AG04450 (cell line): ENCODE data around the gene MYLK3. TPM values are rescaled to one million over a fixed set of nuclear protein-coding genes. Genes with fewer than 3 reads are reported as not detected.

Source experiments
- CTCF ChIA-PET: fragments of 300-600, 350-600 bp; formaldehyde crosslinking; extraction: SDS; loops from one replicate; lab custom pipeline; 2022; ENCODE audit warnings: antibody characterized with exemption, inconsistent platforms; lab: Charles Lee
- POLR2A ChIA-PET: fragments of 350-600 bp; formaldehyde crosslinking; extraction: SDS; loops from one replicate; lab custom pipeline; 2021; ENCODE audit warnings: antibody characterized with exemption, inconsistent platforms; lab: Yijun Ruan, JAX
- DNase-seq: peaks from one replicate; pipeline ENCODE4 v3.0.0-alpha.2; 2011; ENCODE audit warnings: low read depth, low spot score
- H3K27ac ChIP-seq: one replicate; pipeline ENCODE4 v1.5.1; 2012; ENCODE audit warnings: low read depth, low read length, control low read depth
- H3K27me3 ChIP-seq: one replicate; pipeline ENCODE4 v1.6.0; 2012; ENCODE audit warnings: low read length; ENCODE audit not compliant: control insufficient read depth, insufficient read depth
- H3K4me3 ChIP-seq: 2 replicates; pipeline ENCODE4 v1.5.1; 2011; ENCODE audit warnings: mild to moderate bottlenecking, low read depth, low read length, control low read depth
- H3K9me3 ChIP-seq: 2 replicates; pipeline ENCODE4 v1.5.1; 2012; ENCODE audit warnings: low read length; ENCODE audit not compliant: control insufficient read depth, insufficient read depth
- CTCF ChIP-seq: IDR thresholded peaks from 2 replicates; pipeline ENCODE4 v1.5.1; 2011; ENCODE audit warnings: low read depth, low read length, control low read depth, inconsistent platforms
- polyA plus RNA-seq: library from polyadenylated mRNA; depleted of rRNA; stranded (reverse); fragments of >200 nt; gene quantifications from 2 replicates; pipeline ENCODE4 v1.2.3, GENCODE V29; 2011

Gene MYLK3
- polyA plus RNA-seq, 1 experiment: 0.11 TPM

GRCh38 chr16:46763147-46763546 is 15.0 kb upstream of the MYLK3 start:
- ChIA-PET POLR2A (no interaction called here), CTCF (no interaction called here)
- Histone ChIP-seq H3K27ac (no peak overlapping the region), H3K27me3 (peaks cover 13% of the 10 kb centered on the region), H3K4me3 (no peak overlapping the region), H3K9me3 (no peaks in the 10 kb centered on the region)
- DNase-seq: no peak
- no peak for TF ChIP-seq CTCF

GRCh38 chr16:46762583-46762982 is 14.4 kb upstream of the MYLK3 start:
- no peak for DNase-seq
- ChIA-PET POLR2A (no interaction called here), CTCF (no interaction called here)
- TF ChIP-seq CTCF: no peak
- no peak overlapping the region for H3K4me3 ChIP-seq
- H3K27ac ChIP-seq: no peak overlapping the region
- H3K9me3 ChIP-seq: no peaks in the 10 kb centered on the region
- H3K27me3 ChIP-seq: peaks cover 17% of the 10 kb centered on the region

- TF ChIP-seq CTCF: no peak
- H3K4me3 ChIP-seq: no peak overlapping the region
- peaks cover 12% of the 10 kb centered on the region for H3K27me3 ChIP-seq
- ChIA-PET POLR2A (no interaction called here), CTCF (no interaction called here)
- H3K9me3 ChIP-seq: no peaks in the 10 kb centered on the region
- no peak for DNase-seq
- H3K27ac ChIP-seq: no peak overlapping the region
Measured at GRCh38 chr16:46759309-46759708, 11.2 kb upstream of the MYLK3 start.

DNA sequence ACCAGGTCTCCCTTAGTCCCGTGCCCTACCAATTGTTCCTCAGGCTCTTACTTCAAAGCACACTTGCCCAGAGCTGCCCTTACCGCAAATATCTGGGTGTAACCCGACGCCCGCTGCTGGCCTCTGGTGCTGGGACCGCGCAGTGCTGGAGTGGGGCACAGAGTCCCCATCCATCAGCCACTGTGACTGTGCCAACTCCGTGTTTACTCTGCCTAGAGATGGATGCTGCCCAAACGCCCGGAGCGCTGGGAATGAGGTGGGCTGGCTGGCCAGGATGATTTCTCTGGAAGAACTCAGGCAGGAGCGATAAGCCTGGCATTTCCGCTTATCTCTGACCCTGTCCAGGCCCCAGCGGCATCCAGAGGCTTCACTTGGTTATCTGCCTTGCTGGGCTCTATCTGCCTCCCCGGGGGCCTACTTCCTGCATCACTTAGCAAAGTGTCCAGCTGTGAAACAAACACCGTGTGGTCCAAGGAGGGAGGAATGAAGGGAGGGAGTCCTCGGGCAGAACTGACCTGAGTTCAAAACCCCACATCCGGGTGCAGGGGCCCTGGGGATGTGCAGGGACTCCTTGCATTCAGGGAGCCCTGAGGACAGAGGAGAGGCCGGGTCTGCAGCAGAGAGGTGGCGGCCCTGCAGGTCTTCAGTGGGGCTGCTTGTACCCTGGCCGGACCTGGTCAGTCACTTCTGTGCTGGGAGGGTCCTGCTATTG is 9.4 kb upstream of the MYLK3 start:
- Histone ChIP-seq H3K27me3 (peaks cover 12% of the 10 kb centered on the region), H3K27ac (no peak overlapping the region), H3K4me3 (no peak overlapping the region), H3K9me3 (no peaks in the 10 kb centered on the region)
- ChIA-PET POLR2A (no interaction called here), CTCF (no interaction called here)
- no peak for TF ChIP-seq CTCF
- DNase-seq: no peak

- Histone ChIP-seq H3K4me3 (no peak overlapping the region), H3K27ac (no peak overlapping the region), H3K27me3 (peaks cover 12% of the 10 kb centered on the region), H3K9me3 (no peaks in the 10 kb centered on the region)
- POLR2A ChIA-PET: no interaction called here
- TF ChIP-seq CTCF: no peak
- DNase-seq: no peak
- CTCF ChIA-PET: interaction anchor here (0.6 kb wide), 1 partner anchor 73 kb away, joined by 6 read pairs; no protein-coding TSS in a partner anchor
Measured at GRCh38 chr16:46756772-46757171, 8.6 kb upstream of the MYLK3 start.
